CD14-positive monocyte (primary cell): ENCODE results near the gene PPP1R9B. TPM values are rescaled to one million over a fixed set of nuclear protein-coding genes. Genes with fewer than 3 reads are reported as not detected.
A peak's percentile ranks its signal among the peaks of the same experiment; 100 is the strongest.

Experiments
- DNase-seq, 3 donors: peaks; one replicate each; pipeline ENCODE4 v3.0.0-alpha.2; 2011 to 2022
- H2AFZ ChIP-seq: 2 replicates; pipeline ENCODE4 v1.6.0; 2012; ENCODE audit warnings: mild to moderate bottlenecking, low read depth, low read length, inconsistent platforms; ENCODE audit not compliant: insufficient read depth, poor library complexity, severe bottlenecking
- H3K27ac ChIP-seq, 2 donors: 1 replicate in 1 of 2; 2 replicates in 1 of 2; pipeline ENCODE4 v1.5.1; 2012 to 2013; ENCODE audit warnings: low read length in 2 of 2, control low read depth in 1 of 2, inconsistent platforms in 1 of 2, low read depth in 1 of 2, mild to moderate bottlenecking in 1 of 2
- H3K27me3 ChIP-seq, 2 donors: one replicate each; pipeline versions ENCODE4 v1.6.0 to v1.6.1; 2011 to 2013; ENCODE audit warnings: low read length in 2 of 2; ENCODE audit not compliant: control insufficient read depth in 2 of 2, insufficient read depth in 2 of 2
- H3K36me3 ChIP-seq, 2 donors: replicated peaks in 1 of 2; 1 replicate in 1 of 2; 2 replicates in 1 of 2; pipeline versions ENCODE4 v1.5.1 to v1.6.1; 2012 to 2013; ENCODE audit warnings: low read length in 2 of 2, control low read depth in 1 of 2, inconsistent platforms in 1 of 2, mild to moderate bottlenecking in 1 of 2; ENCODE audit not compliant: insufficient read depth in 2 of 2, control insufficient read depth in 1 of 2
- H3K4me1 ChIP-seq, 2 donors: 1 replicate in 1 of 2; 2 replicates in 1 of 2; pipeline versions ENCODE4 v1.5.1 to v1.6.1; 2012 to 2013; ENCODE audit warnings: low read length in 2 of 2, control low read depth in 1 of 2, inconsistent platforms in 1 of 2, mild to moderate bottlenecking in 1 of 2, moderate library complexity in 1 of 2; ENCODE audit not compliant: insufficient read depth in 2 of 2, control insufficient read depth in 1 of 2
- H3K4me2 ChIP-seq: replicated peaks from 2 replicates; pipeline ENCODE3; 2012; ENCODE audit warnings: low read length, moderate library complexity, mild to moderate bottlenecking; ENCODE audit not compliant: poor library complexity, severe bottlenecking; ENCODE audit errors: extremely low read depth
- H3K4me3 ChIP-seq, 3 experiments: fragments of 200-600 bp in 1 of 3; sonication (generic) in 1 of 3; replicated peaks in 1 of 3; 1 replicate in 2 of 3; 2 replicates in 1 of 3; pipeline ENCODE4 v1.5.1; 2011 to 2013; ENCODE audit warnings: low read length in 3 of 3, mild to moderate bottlenecking in 3 of 3, control low read depth in 2 of 3, low read depth in 2 of 3, inconsistent platforms in 1 of 3, moderate library complexity in 1 of 3
- H3K79me2 ChIP-seq: 2 replicates; pipeline ENCODE4 v1.6.0; 2012; ENCODE audit warnings: mild to moderate bottlenecking, control low read depth, inconsistent platforms, low read length, moderate library complexity; ENCODE audit not compliant: insufficient read depth
- H3K9ac ChIP-seq: 2 replicates; pipeline ENCODE4 v1.6.0; 2017; ENCODE audit warnings: low read length, mild to moderate bottlenecking; ENCODE audit not compliant: insufficient read depth, poor library complexity, severe bottlenecking
- H3K9me3 ChIP-seq, 2 donors: replicated peaks in 1 of 2; 1 replicate in 1 of 2; 2 replicates in 1 of 2; pipeline versions ENCODE4 v1.5.1 to v1.6.1; 2012 to 2013; ENCODE audit warnings: low read length in 2 of 2, control low read depth in 1 of 2; ENCODE audit not compliant: control insufficient read depth in 1 of 2, insufficient read depth in 1 of 2
- H4K20me1 ChIP-seq: 2 replicates; pipeline ENCODE4 v1.6.0; 2012; ENCODE audit warnings: mild to moderate bottlenecking, low read length, control low read depth, moderate library complexity; ENCODE audit not compliant: insufficient read depth
- H3K27ac Mint-ChIP-seq, 7 donors: one replicate each; pipeline ENCODE4 v1.8.0; 2020; ENCODE audit warnings: mild to moderate bottlenecking in 7 of 7, mixed read lengths in 7 of 7, moderate library complexity in 6 of 7, inconsistent platforms in 2 of 7
- H3K27me3 Mint-ChIP-seq, 3 donors: one replicate each; pipeline ENCODE4 v1.8.0; 2021 to 2022; ENCODE audit warnings: low read depth in 3 of 3, mild to moderate bottlenecking in 3 of 3, mixed read lengths in 3 of 3, moderate library complexity in 3 of 3, inconsistent platforms in 1 of 3
- H3K36me3 Mint-ChIP-seq, 2 donors: one replicate each; pipeline ENCODE4 v1.8.0; 2020; ENCODE audit warnings: mixed read lengths in 2 of 2, inconsistent platforms in 1 of 2, mild to moderate bottlenecking in 1 of 2
- H3K4me1 Mint-ChIP-seq: one replicate; pipeline ENCODE4 v1.8.0; 2020; ENCODE audit warnings: mild to moderate bottlenecking, mixed read lengths
- H3K4me3 Mint-ChIP-seq, 2 donors: one replicate each; pipeline ENCODE4 v1.8.0; 2020; ENCODE audit warnings: mild to moderate bottlenecking in 2 of 2, mixed read lengths in 2 of 2, moderate library complexity in 1 of 2
- H3K9me3 Mint-ChIP-seq, 7 donors: one replicate each; pipeline ENCODE4 v1.8.0; 2020 to 2022; ENCODE audit warnings: mixed read lengths in 7 of 7, mild to moderate bottlenecking in 6 of 7, moderate library complexity in 6 of 7, inconsistent platforms in 2 of 7
- WGBS: methylation state at CpG from one replicate; pipeline ENCODE4 v1.1.5; 2013; ENCODE audit warnings: missing lambda C conversion rate; ENCODE audit not compliant: insufficient coverage; 5-methylcytosine and 5-hydroxymethylcytosine counted together
- intact Hi-C, 2 donors: fragments of 100-400 bp; cut with micrococcal nuclease; formaldehyde crosslinking; loops; one replicate each; pipeline versions ENCODE4 v1.15.0 to v1.15.1; 2023
- polyA plus RNA-seq, 3 donors: library from polyadenylated mRNA; depleted of rRNA in 1 of 3; unstranded in 2 of 3; stranded (reverse) in 1 of 3; fragments of 300-500 nt in 2 of 3; fragments of >200 nt in 1 of 3; fragmentation: Illumina TruSeq in 2 of 3; gene quantifications; 1 replicate in 2 of 3; 2 replicates in 1 of 3; pipeline ENCODE4 v1.2.3, GENCODE V29; 2012 to 2021
- TF ChIP-seq, protein P1 (sequence below): fragments of 200-600 bp; IDR thresholded peaks from one replicate; pipeline ENCODE4 v1.8.0; 2022; ENCODE audit warnings: antibody characterized with exemption, mild to moderate bottlenecking

The PPP1R9B gene
- polyA plus RNA-seq, 3 donors = 0.61 to 86.9 (median 1.3) TPM

DNA sequence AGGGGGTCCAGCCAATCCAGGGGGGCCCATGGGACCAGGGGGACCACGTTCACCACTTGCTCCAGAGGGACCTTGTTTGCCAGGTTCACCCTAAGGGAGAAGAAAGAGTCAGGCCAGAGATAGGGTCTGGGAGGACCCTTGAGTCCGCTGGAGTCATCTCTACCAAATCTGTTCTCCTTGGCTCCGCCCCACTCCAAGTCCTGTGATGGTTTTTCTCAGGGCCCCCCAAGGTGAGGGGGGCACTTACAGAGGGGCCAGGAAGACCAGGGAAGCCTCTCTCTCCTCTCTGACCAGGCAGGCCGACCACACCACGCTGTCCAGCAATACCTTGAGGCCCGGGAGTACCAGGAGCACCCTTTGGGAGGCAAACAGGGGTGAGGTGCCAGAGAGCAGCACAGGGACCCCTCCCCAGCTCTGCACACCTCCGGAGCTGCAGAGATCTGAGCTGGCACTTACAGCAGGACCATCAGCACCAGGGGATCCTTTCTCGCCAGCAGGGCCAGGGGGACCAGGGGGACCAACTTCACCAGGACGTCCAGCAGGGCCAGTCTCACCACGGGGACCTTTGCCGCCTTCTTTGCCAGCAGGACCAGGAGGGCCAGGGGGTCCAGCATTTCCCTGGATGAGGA is 38.6 kb upstream of the PPP1R9B start:
- Histone ChIP-seq H3K27ac (no peak overlapping the region), H3K4me3 (no peak overlapping the region), H3K36me3 (no peaks in the 10 kb centered on the region), H3K4me1 (peaks cover 14 to 17% of the 10 kb centered on the region in 2 donors), H3K27me3 (no peaks in the 10 kb centered on the region), H3K79me2 (no peaks in the 10 kb centered on the region), H4K20me1 (no peaks in the 10 kb centered on the region), H3K9me3 (no peaks in the 10 kb centered on the region), H2AFZ (no peak overlapping the region), H3K9ac (no peak overlapping the region), H3K4me2 (no peak overlapping the region)
- H3K27ac Mint-ChIP-seq = no peak overlapping the region
- intact Hi-C loops = no loop called here
- TF ChIP-seq, protein P1, sequence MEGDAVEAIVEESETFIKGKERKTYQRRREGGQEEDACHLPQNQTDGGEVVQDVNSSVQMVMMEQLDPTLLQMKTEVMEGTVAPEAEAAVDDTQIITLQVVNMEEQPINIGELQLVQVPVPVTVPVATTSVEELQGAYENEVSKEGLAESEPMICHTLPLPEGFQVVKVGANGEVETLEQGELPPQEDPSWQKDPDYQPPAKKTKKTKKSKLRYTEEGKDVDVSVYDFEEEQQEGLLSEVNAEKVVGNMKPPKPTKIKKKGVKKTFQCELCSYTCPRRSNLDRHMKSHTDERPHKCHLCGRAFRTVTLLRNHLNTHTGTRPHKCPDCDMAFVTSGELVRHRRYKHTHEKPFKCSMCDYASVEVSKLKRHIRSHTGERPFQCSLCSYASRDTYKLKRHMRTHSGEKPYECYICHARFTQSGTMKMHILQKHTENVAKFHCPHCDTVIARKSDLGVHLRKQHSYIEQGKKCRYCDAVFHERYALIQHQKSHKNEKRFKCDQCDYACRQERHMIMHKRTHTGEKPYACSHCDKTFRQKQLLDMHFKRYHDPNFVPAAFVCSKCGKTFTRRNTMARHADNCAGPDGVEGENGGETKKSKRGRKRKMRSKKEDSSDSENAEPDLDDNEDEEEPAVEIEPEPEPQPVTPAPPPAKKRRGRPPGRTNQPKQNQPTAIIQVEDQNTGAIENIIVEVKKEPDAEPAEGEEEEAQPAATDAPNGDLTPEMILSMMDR = no peak
- H3K4me3 Mint-ChIP-seq = no peak overlapping the region
- WGBS = 95% methylated on average over 8 of the region's 11 CpGs
- DNase-seq = no peak
- H3K9me3 Mint-ChIP-seq = peaks cover 0 to 2% (median 0%) of the 10 kb centered on the region in 7 donors
- H3K36me3 Mint-ChIP-seq = peaks cover 0 to 2% of the 10 kb centered on the region in 2 donors
- H3K27me3 Mint-ChIP-seq = peaks cover 7 to 14% (median 9%) of the 10 kb centered on the region in 3 donors
- H3K4me1 Mint-ChIP-seq = peaks cover 16% of the 10 kb centered on the region

DNA sequence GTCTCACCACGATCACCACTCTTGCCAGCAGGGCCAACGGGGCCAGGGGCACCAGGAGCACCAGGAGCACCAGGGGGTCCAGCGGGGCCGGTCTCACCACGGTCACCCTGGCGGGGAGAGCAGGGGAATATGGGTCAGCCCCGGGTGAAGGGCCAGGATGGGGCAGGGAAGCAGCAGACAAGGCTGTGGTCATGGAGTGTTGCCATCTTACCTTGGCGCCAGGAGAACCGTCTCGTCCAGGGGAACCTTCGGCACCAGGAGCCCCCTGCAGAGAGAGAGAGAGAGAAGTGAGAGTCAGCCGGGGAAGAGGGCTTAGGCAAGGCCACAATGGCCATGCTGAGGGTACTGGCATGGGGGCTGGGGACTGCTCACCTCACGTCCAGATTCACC is 38.0 kb upstream of the PPP1R9B start:
- H3K36me3 ChIP-seq = no peaks in the 10 kb centered on the region
- no peaks in the 10 kb centered on the region for H3K79me2 ChIP-seq
- H3K9ac ChIP-seq = no peak overlapping the region
- H3K4me3 ChIP-seq = no peak overlapping the region
- H3K9me3 Mint-ChIP-seq = peaks cover 0 to 2% (median 0%) of the 10 kb centered on the region in 7 donors
- H2AFZ ChIP-seq = no peak overlapping the region
- H3K4me3 Mint-ChIP-seq = no peak overlapping the region
- H4K20me1 ChIP-seq = no peaks in the 10 kb centered on the region
- H3K4me2 ChIP-seq = no peak overlapping the region
- peaks cover 21% of the 10 kb centered on the region for H3K4me1 Mint-ChIP-seq
- peaks cover 0 to 2% of the 10 kb centered on the region in 2 donors for H3K36me3 Mint-ChIP-seq
- no peaks in the 10 kb centered on the region for H3K9me3 ChIP-seq
- H3K27ac ChIP-seq = no peak overlapping the region
- peaks cover 19 to 22% of the 10 kb centered on the region in 2 donors for H3K4me1 ChIP-seq
- H3K27me3 ChIP-seq = no peaks in the 10 kb centered on the region
- peaks cover 6 to 14% (median 9%) of the 10 kb centered on the region in 3 donors for H3K27me3 Mint-ChIP-seq
- no peak for DNase-seq
- H3K27ac Mint-ChIP-seq = peak overlapping the region in 1 of 7 donors; percentile 42
- intact Hi-C loops = no loop called here
- TF ChIP-seq, protein P1 = no peak
- WGBS = 86% methylated on average over 9 of the region's 13 CpGs
